GM12865 (cell line): Measurements from ENCODE around the gene SPAAR.

Source experiments
- DNase-seq: peaks from one replicate; pipeline ENCODE4 v3.0.0; 2010; ENCODE audit warnings: low read depth
- H3K4me3 ChIP-seq: 2 replicates; pipeline ENCODE4 v1.5.1; 2011; ENCODE audit warnings: mild to moderate bottlenecking, low read depth, low read length, control low read depth
- CTCF ChIP-seq: IDR thresholded peaks from 2 replicates; pipeline ENCODE4 v1.5.1; 2011; ENCODE audit warnings: low read length, control low read depth, low read depth, inconsistent platforms; ENCODE audit not compliant: insufficient read depth; ENCODE audit errors: missing control alignments

Gene SPAAR

GRCh38 chr9:35923927-35924763 is 14.9 kb downstream of the SPAAR start:
- H3K4me3 ChIP-seq, result no peak overlapping the region
- no peak for TF ChIP-seq CTCF
- no peak for DNase-seq

- no peak for DNase-seq
- TF ChIP-seq CTCF, result no peak
Observed at GRCh38 chr9:35928591-35929452, 19.5 kb downstream of the SPAAR start.

GRCh38 chr9:35929453-35929718 is 20.1 kb downstream of the SPAAR start:
- H3K4me3 ChIP-seq, result no peak overlapping the region
- no peak for TF ChIP-seq CTCF
- no peak for DNase-seq

More at GRCh38 chr9:35928591-35929452, 19.5 kb downstream of the SPAAR start:
- H3K4me3 ChIP-seq, result no peak overlapping the region

GRCh38 chr9:35930521-35930920 is 21.2 kb downstream of the SPAAR start:
- no peak overlapping the region for H3K4me3 ChIP-seq
- no peak for DNase-seq
- no peak for TF ChIP-seq CTCF

- H3K4me3 ChIP-seq, result no peak overlapping the region
- no peak for DNase-seq
- no peak for TF ChIP-seq CTCF
Observed at GRCh38 chr9:35930989-35931388, 21.7 kb downstream of the SPAAR start.

- DNase-seq, result no peak
- no peak for TF ChIP-seq CTCF
- H3K4me3 ChIP-seq, result no peak overlapping the region
Observed at GRCh38 chr9:35932735-35933134, 23.4 kb downstream of the SPAAR start.
